Bone marrow (tissue), 2 donors: ENCODE data around the gene MAML2.

ENCODE experiments used
- DNase-seq, 2 donors: peaks; one replicate each; lab custom pipeline; 2025; lab: John Stamatoyannopoulos, UW

MAML2 gene

DNA sequence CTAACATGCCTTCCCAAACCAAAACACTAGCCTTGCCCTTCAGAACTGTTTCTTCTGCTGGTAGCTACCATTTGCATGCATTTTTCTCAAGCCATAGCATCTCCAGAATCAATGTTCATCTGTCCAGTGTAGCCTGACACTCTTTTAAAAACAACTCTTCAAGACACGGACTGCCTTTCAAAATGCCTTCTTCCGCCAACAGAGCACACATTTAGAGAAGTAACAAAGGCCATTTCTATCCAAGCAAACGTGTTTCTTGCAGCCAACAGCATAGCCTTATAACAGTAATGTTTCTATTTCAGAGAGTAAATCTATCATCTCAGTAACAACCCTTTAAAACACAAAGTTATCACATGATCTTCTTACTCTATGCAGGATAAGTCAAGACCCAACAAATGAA is 275.8 kb downstream of the MAML2 start:
- DNase-seq = no peak

DNA sequence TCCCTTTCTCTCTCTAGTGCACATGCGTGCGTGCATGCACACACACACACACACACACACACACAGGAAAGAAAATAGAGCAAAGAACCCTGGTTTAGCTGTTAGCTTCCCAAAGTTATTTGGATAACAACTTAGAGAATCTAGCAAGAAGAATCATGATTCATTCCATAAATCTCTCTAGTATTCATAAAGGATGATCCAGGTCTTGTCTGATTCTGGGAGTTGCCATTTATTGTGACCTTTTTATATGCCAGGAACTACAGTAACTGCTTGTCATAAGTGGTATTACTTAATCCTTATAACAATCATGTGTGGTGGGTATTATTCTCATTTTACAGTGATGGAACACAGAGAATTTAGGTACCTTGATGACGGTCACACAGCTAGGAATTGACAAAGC is 277.6 kb downstream of the MAML2 start:
- DNase-seq = no peak

DNA sequence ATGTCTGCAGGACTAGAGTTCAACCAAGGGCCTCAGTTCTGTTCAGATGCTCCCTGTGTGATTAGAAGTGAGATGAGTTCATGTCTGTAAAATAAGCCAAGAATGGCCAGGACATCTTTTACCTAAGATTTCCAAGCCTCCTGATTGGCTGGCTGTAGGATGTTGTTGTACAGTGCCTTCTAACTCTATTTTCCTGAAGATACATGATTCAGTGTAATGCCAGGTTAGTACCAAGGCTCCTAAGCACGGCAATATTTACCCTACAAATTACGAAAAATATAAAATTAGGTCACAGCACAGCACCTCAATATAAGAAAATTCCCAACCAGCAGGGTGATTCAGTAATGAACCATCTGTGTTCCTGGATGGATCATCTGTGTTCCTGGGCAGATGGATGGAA is 279.1 kb downstream of the MAML2 start:
- DNase-seq = no peak

DNA sequence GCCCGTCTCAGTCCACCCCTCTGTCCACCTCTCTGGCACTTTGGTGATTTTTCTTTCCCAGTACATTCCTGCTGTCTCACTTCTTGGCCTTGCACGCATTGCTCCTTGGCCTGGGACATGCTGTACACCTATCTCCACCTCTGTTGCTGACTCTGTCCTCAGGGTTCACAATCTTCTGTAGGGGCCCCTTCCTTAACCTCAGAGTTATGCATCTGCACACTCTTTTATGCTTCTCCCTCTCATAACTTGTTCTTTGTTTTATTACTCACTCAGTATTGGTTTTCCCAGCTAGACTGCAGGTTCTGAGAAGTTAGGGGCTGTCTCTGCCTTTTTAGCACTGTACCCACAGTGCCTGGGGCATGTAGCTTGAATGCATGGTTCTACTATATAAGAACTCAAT is 279.9 kb downstream of the MAML2 start:
- DNase-seq = no peak

DNA sequence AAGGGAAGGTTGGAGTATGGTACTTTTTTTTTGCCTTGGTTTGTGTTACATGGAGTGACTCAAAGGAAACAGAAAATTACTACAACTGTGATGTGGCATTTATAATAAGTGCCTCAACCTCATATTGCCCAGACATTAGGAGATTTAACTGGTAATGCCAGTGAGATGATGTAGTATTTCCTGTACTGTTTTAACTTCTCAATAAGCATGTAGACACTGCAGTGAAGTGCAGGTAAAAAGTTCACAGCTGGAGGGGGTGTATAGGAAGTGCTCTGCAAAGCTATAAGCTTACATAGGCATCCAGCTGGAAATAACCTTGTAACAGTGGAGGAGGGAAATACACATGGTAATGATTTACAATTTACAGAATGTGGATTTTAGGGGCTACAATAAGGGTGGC is 280.9 kb downstream of the MAML2 start:
- DNase-seq = no peak

DNA sequence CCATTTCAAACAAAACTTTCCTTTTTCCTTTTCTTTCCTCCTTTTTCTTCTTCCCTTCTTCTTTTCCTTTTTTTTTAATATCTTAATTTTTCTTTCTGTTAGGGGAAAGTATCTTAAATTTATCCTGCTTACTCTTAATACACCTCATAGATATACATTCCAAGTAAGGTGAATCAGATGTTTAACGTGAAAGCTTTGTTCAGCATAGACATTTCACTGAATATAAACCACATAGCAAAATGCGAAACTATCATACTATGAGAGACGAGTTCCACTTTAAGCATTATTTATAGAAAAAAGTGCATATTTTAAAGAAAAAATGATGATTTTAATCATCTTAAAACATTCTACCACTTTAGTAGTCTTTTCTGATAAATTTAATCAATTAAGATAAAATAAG is 281.3 kb downstream of the MAML2 start:
- DNase-seq = no peak

DNA sequence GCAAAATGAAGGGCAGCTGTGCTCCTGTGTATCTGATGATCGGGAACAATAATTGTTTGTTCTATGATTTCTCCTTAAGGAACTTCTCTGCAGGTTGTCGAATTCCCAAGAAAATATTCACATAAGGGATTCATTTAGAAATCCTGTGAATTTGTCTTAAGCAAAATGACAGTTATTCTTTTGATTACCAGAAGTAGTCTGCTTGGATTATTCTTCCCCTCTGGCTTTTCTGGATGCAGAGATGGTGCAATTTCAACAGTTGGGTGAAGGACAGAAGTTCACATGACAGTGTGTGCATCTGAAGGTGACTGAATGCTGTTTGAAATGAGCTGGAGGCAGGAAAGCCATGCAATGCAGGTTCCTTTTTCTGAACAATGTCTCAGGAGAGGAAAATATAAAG is 281.9 kb downstream of the MAML2 start:
- DNase-seq = no peak

DNA sequence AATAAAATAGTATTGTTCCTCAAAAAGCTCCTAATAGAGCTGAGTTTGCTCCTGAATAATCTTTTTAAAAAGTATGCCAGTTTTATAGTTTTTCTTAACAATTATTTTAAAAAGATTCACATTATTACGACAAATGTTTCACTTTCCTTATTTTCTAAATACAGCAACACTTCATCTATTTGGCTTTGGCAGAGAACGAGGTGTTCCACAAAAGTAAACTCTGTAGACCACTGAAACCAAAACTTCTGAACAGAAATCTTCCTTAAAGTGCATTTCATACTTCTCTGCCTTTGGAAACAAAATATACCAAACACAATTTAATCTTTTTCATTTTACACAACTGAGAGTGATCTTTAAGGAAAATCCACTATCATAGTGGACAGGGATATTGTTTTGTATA is 285.5 kb downstream of the MAML2 start:
- DNase-seq = no peak

DNA sequence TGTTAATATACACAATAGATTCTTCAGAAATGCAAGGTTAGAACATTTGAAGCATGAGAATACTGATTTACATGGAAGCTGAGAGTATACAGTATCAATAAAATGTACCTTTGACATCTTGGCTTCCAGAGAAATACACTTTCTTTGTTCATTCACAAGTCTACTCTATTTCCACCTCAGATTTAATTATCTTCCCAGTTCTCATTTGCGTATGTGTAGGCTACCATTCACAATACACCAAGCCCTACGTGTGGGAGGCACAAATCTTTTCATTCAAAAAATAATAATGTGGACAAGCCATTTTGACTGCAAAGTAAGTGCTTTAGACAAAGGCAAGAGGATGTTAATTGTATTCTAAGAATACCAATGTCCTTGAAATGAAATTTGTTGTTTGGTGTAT is 286.4 kb downstream of the MAML2 start:
- no peak for DNase-seq

DNA sequence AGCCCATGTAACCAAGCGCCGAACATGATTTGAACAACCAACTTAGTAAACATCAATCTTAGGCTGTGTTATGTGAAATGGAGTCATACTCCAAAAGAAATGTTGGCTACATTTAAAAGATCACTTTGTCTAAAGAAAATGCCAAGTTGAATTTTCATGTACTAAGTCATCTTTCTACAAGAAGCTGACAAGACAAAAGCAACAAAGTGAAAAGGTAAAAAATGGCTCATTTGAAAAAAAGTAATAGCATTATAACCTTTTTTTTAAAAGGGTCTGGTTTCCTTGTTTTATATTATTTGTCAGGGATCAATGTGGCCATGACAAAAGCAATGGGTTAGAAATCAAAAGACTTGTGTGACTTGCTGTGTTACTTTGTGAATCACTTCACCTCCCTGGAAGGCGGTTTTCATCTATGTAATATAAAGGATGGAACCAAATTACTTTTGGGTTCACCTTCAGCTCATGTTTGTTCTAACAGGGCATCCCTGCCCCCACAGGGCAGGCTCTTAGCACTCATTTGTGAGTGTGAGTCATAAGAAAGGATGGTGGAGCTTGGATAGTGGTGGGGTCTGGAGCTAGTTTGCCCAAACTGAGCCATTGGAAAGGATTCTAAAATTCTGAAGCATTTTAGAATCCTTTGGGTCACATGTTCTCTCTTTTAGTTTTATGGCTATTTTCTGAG is 287.1 kb downstream of the MAML2 start:
- no peak for DNase-seq

DNA sequence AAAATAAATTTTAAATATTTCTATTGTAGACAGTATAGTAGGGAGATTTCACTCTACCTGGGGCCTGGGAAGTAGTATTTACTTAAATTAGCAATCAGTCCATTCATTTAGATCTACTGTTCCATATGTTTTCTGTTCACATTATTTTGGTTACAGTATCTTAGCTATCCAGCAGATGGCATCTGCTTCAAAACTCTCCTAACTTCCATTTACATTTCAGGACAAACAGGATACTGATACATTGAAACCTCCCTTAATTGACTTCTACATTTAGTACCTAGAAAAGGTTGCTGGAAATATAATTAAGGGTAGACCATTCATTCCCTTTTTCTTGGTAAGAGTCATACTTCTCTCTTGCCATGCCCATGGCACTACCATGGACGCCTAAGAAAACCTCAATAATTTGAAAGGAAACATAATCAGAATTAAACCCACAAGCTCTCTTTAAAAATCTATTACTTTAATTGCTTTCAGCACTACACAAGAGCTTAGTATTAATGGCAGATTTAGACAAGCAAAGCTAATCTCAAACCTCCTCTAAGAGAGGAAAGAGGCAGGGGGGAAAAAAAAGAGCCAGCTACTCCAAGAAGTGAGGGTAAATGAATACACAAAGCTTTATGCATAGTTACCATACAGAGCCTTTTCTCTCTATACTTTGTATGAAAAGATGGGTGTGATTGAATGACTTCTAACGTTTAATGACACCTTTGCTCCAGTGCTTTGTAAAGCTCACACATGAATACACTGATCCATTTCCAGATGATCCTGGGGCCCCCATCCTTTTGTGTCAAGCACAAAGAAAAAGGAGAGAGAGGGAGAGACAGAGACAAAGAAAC is 287.9 kb downstream of the MAML2 start:
- DNase-seq = peak in 1 of 2 donors; percentile 38

DNA sequence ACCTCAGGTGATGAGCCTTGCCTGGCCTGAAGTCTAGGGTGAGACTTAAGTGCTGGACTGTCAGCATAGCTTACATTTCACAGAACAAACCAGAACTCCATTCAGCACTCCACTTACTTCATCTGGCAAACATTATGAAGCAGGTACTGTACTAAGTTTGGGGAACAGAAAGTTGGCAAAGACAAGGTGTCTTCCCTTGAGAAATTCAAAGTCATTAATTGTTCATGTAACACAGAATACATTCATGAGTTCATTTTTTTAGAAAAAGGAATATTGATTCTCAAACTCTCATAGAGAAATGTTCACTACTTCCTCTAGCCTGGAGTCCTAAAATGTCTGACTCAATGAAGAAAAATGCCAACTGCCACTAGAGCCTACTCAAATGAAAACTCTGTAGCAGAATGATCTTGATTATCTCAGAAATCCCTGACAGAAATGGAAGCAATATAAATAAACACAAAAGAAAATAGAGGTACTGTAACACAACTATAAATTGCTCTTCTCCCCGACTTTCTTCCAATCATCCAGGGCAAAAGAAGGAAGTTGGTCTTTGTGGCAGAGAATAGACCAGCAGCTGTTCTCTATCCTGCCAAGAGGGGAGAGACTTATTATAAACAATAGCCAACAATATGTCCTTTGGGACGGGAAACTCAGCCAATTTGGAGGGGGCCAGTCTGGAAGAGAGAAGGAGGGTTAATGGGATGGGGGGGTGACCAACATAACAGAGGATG is 289.9 kb downstream of the MAML2 start:
- DNase-seq = peak in 1 of 2 donors; percentile 3

DNA sequence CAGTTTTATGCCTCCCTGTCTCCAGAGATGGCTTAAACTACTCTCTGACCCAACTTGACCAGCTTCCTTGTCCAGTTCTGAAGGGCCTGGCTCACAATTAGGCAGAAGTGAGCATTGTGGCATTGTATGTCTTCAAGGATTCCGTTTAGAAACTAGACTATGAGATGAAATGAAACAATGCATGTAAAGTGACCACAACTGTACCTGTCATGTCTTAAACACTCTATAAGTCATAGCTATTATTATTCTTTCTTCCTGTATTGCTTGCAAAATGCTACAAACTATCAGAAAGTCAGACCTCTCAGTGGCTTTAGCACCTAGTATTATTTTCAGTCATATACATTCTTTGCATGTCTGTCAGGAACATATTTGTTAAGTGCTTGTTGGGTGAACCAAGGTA is 291.2 kb downstream of the MAML2 start:
- no peak for DNase-seq

DNA sequence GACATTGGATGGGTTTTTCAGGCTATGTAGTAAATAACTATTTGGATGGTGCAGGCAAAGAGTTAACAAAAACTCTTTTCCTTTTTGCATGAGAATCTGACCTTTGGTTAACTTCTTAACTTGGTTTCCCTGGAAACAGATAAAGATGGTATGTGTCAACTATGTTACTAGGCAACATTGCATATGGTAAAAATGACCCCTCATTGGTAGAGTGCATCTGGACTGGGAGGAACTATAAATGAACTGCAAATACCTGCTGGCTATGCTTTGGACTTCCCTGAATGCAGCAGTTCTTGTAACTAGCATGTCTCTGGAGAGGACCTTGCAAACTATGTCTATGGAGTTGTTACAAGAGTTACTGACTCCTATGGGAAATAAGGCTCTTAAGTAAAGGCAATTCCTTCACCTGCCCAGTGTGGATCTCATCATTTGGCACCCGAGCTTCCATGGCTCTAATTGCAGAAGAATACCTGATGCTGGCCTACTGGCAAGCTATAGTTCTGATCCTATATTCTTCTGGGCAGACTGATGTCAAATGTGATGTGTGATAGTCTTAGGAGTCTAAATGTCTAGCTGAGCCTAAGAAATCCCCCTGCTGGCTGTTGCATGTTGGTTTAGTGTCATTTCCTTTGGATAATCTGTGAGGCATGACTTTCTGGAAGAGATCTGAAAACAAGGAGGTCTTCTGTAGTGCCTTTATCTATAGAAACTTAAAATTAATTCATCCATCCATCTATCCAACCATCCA is 292.4 kb downstream of the MAML2 start:
- DNase-seq = no peak

DNA sequence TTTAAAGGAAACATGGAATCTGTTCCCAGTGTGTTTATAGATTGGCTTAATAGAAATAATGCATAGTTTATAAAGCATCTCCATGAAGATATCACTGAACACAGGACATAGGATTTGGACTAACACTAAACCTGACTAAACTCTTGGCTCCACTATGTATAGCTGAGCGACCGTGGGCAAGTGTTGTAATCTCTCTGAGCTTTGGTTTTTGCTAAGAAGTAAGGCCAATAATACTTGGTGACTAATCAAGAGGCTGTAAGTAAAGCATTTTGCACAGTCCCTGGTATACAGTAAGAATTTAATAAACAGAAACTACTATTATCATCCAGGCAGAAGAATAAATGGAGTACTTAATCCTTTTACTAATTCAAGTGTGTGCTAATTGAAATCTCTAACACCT is 293.6 kb downstream of the MAML2 start:
- DNase-seq = no peak

DNA sequence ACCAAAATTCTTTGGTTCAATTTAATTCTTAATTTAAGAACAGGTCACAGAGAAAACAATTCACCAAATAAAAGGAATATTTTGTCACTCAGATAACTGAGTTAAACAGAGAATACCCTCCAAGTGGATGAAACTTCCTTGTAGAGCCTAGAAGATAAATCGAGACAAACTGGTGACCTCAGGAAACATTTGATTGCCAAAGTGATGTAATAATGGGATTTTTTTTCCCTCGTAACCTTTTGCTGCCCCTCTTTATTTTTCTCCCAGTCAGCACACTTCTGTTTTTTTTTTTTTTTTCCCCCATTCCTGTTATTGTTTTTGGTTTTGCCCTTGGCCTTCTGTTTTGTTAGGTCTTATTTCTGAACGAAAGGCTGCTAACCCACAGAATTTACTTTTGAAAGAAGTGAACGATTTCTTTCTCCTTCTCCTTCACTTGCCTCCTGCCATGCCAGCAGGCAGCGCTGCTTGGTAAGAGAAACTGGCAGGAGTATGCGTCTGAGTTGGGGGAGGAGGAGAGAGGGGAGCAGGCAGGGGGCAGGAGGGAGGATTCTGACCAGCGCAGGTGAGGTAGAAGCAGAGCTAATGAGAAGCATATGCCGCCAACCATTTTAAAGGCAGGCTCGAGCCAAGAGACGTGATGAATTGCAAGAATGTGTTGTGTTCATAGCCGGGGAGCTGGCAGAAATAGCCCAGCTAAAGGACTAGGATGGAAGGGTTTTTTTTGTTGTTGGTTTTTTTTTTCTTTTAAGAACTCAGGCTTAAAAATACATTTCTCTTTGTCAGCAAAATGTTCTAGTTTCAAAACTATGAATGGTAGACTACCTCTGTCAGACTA is 297.2 kb downstream of the MAML2 start:
- no peak for DNase-seq

DNA sequence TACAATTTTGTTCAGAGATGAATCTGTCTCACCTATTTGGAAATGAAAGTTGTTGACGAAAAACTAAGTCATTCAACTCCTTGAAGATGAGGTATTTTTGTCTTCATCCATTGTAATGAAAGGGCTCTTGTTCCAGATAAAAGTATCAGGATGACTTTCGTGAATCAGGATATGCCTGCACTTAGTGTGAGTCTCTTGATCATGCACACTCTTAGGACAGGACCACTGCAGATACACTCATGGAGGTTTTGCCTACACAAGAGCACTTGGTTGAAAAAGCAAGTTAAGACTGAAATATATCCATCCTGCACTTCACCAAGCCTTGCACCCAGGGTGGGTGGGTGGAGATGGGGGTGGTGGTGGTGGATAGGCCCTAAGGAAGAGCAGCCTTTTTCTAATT is 298.2 kb downstream of the MAML2 start:
- no peak for DNase-seq

DNA sequence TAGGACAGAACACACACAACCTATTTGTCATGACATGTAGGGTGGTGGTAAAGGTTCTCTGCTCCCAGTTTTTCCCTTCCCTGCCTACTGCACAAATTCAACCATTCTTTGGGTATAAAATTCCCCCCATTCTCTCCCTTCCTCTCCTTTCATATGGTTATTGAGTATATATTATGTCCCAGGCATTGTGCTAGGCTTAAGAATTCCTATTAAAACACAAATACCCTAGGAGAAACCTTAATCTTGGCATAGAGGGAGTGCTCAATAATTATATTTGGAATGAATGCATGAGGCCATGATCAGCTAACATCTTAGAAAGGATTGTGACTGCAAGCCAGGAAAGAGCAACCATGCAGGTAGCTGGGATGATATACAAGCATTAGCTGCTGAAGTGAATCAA is 298.7 kb downstream of the MAML2 start:
- no peak for DNase-seq

DNA sequence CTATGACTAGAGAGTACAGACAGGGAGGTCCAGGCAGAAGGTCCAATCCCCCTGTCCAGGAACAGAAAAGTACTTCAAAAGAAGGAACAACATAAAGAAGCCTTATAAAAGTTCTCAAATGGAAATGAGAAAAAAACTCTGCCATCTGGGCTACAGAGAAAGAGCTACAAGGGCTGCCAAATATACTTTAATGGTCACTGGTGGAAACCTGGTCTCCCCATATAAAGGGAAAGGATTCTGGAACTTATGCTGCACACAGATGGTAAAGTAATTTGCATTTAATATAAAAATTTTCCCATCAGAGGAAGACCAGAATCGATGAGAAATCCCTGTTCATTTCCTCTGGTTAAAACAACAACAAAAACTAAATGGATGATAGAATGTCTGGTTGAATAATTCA is 299.7 kb downstream of the MAML2 start:
- DNase-seq = no peak

DNA sequence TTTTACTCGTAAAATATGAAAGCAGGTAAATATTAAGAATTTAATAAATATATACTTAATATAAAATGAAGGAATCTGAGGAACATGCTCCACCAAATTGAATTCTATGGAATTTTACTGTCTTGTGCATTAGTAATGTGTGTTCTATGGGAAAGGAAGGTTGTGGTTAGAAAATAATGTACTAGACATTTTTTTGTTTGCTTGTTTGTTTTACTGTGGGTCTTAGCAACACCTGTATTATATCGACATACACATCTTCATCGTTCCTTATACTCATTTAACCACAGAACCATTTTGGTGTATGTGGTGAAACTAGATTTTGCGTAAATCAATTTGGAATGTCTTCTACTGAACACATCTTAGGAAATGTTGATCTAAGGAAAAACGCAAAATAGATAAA is 304.9 kb downstream of the MAML2 start:
- DNase-seq = no peak

DNA sequence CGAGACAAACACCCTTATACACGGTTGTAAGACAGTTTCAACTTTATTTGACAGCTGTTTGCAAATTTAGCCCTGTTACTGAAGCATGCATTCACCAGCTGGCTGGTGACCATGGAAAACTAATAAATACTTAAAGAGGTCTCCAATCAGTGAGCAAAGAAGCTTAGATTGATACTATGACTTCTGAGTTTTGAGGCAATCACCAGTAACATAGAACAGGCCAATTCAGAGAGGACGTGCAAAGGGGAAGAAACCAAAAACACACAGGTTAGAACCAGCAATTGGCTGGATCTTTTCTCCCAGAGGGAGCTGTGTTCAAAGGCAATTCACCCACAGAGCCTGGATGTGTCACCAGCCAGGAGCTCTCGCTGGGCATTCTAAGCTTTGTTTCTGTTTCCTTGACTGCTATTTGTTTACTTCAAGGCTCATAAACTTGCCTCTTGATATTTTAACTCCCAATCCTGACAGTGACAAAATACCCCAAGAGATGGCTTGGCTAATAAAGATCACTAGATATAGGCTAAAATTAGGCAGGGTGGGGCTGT is 305.5 kb downstream of the MAML2 start:
- DNase-seq = no peak
